H9 (cell line): Measurements from ENCODE around the gene CFC1. TPM values are rescaled to one million over a fixed set of nuclear protein-coding genes. Genes with fewer than 3 reads are reported as not detected.
"Not testable (repeated sequence)": the region's sequence is repeated elsewhere in the genome, so short reads cannot be mapped to it uniquely, and the experiment has no call there.

Experiments
- DNase-seq: peaks from one replicate; pipeline ENCODE4 v3.0.0-alpha.2; 2017
- H2AFZ ChIP-seq: one replicate; pipeline ENCODE4 v1.6.1; 2013; ENCODE audit warnings: mild to moderate bottlenecking, low read length, control low read depth, moderate library complexity
- H2AK5ac ChIP-seq: 2 replicates; pipeline ENCODE4 v1.6.1; 2013; ENCODE audit warnings: low read length, control low read depth, mixed read lengths; ENCODE audit not compliant: insufficient read length
- H2BK120ac ChIP-seq: one replicate; pipeline ENCODE4 v1.6.1; 2013; ENCODE audit warnings: low read depth, mild to moderate bottlenecking, low read length, control low read depth, inconsistent platforms; ENCODE audit not compliant: poor library complexity, severe bottlenecking
- H2BK12ac ChIP-seq: 2 replicates; pipeline ENCODE4 v1.6.1; 2013; ENCODE audit warnings: low read length, control low read depth, mixed read lengths, low read depth; ENCODE audit not compliant: insufficient read length
- H2BK15ac ChIP-seq: 2 replicates; pipeline ENCODE4 v1.6.1; 2013; ENCODE audit warnings: low read depth, low read length, control low read depth
- H2BK20ac ChIP-seq: one replicate; pipeline ENCODE4 v1.6.1; 2013; ENCODE audit warnings: low read depth, mild to moderate bottlenecking, low read length, control low read depth, inconsistent platforms; ENCODE audit not compliant: poor library complexity, severe bottlenecking
- H2BK5ac ChIP-seq: 2 replicates; pipeline ENCODE4 v1.6.1; 2013; ENCODE audit warnings: low read length, control low read depth, mixed read lengths; ENCODE audit not compliant: insufficient read length
- H3K14ac ChIP-seq: 2 replicates; pipeline ENCODE4 v1.6.1; 2013; ENCODE audit warnings: low read length, control low read depth; ENCODE audit not compliant: insufficient read depth
- H3K18ac ChIP-seq: 2 replicates; pipeline ENCODE4 v1.6.1; 2013; ENCODE audit warnings: low read depth, mild to moderate bottlenecking, mixed read lengths, low read length, control low read depth; ENCODE audit not compliant: insufficient read length
- H3K23ac ChIP-seq: 2 replicates; pipeline ENCODE4 v1.6.1; 2013; ENCODE audit warnings: low read length, control low read depth, mixed read lengths, low read depth; ENCODE audit not compliant: insufficient read length
- H3K23me2 ChIP-seq: 2 replicates; pipeline ENCODE4 v1.6.1; 2013; ENCODE audit warnings: low read depth, mild to moderate bottlenecking, mixed read lengths, low read length, control low read depth; ENCODE audit not compliant: insufficient read length, poor library complexity, severe bottlenecking
- H3K27ac ChIP-seq: 2 replicates; pipeline ENCODE4 v1.5.1; 2013; ENCODE audit warnings: low read length, control low read depth, mixed read lengths, low read depth; ENCODE audit not compliant: insufficient read length
- H3K27me3 ChIP-seq: 2 replicates; pipeline ENCODE4 v1.6.1; 2013; ENCODE audit warnings: low read length, control low read depth, inconsistent platforms; ENCODE audit not compliant: insufficient read depth
- H3K4ac ChIP-seq: 2 replicates; pipeline ENCODE4 v1.6.1; 2013; ENCODE audit warnings: low read depth, mild to moderate bottlenecking, control low read depth, inconsistent platforms, low read length, moderate library complexity
- H3K4me1 ChIP-seq: 2 replicates; pipeline ENCODE4 v1.6.1; 2013; ENCODE audit warnings: low read length, control low read depth, inconsistent platforms; ENCODE audit not compliant: insufficient read depth
- H3K4me2 ChIP-seq: 2 replicates; pipeline ENCODE4 v1.6.1; 2013; ENCODE audit warnings: low read length, control low read depth, mixed read lengths; ENCODE audit not compliant: insufficient read length, insufficient read depth
- H3K56ac ChIP-seq: 2 replicates; pipeline ENCODE4 v1.6.1; 2013; ENCODE audit warnings: low read depth, mild to moderate bottlenecking, mixed read lengths, low read length, control low read depth; ENCODE audit not compliant: insufficient read length
- H3K79me1 ChIP-seq: 2 replicates; pipeline ENCODE4 v1.6.1; 2013; ENCODE audit warnings: low read depth, mild to moderate bottlenecking, moderate library complexity, low read length, control low read depth, inconsistent platforms; ENCODE audit not compliant: insufficient read depth, poor library complexity, severe bottlenecking
- H3K79me2 ChIP-seq: 2 replicates; pipeline ENCODE4 v1.6.1; 2013; ENCODE audit warnings: low read length, control low read depth, inconsistent platforms; ENCODE audit not compliant: insufficient read depth
- H3K9ac ChIP-seq: 2 replicates; pipeline ENCODE4 v1.6.1; 2013; ENCODE audit warnings: low read length, control low read depth, mixed read lengths; ENCODE audit not compliant: insufficient read length; ENCODE audit errors: extremely low read depth
- H3K9me3 ChIP-seq: one replicate; pipeline ENCODE4 v1.6.1; 2013; ENCODE audit warnings: low read depth, low read length, inconsistent platforms; ENCODE audit not compliant: control insufficient read depth
- H3T11ph ChIP-seq: one replicate; pipeline ENCODE4 v1.6.1; 2013; ENCODE audit warnings: mild to moderate bottlenecking, low read length, control low read depth, inconsistent platforms
- H4K20me1 ChIP-seq: one replicate; pipeline ENCODE4 v1.6.1; 2013; ENCODE audit not compliant: control insufficient read depth, insufficient read length, insufficient read depth
- H4K5ac ChIP-seq: 2 replicates; pipeline ENCODE4 v1.6.1; 2013; ENCODE audit warnings: low read depth, mild to moderate bottlenecking, mixed read lengths, low read length, control low read depth; ENCODE audit not compliant: insufficient read length
- H4K8ac ChIP-seq: replicated peaks from 2 replicates; pipeline ENCODE4 v1.6.1; 2013; ENCODE audit warnings: low read length, control low read depth, mixed read lengths, low read depth; ENCODE audit not compliant: insufficient read length
- H4K91ac ChIP-seq: 2 replicates; pipeline ENCODE4 v1.6.1; 2013; ENCODE audit warnings: low read depth, mild to moderate bottlenecking, moderate library complexity, mixed read lengths, low read length, control low read depth; ENCODE audit not compliant: insufficient read length
- H3K27ac Mint-ChIP-seq, 3 experiments: 2 replicates in 2 of 3; 3 replicates in 1 of 3; pipeline ENCODE4 v1.8.0; 2020 to 2021; ENCODE audit warnings: mixed read lengths in 3 of 3, mild to moderate bottlenecking in 1 of 3, moderate library complexity in 1 of 3
- H3K27me3 Mint-ChIP-seq: 2 replicates; pipeline ENCODE4 v1.8.0; 2021; ENCODE audit warnings: low read depth, mild to moderate bottlenecking, moderate library complexity, mixed read lengths
- H3K36me3 Mint-ChIP-seq, 3 experiments: 2 replicates in 2 of 3; 3 replicates in 1 of 3; pipeline ENCODE4 v1.8.0; 2020 to 2021; ENCODE audit warnings: low read depth in 3 of 3, mixed read lengths in 3 of 3; ENCODE audit not compliant: insufficient read depth in 1 of 3
- H3K4me1 Mint-ChIP-seq, 2 experiments: 2 replicates each; pipeline ENCODE4 v1.8.0; 2020; ENCODE audit warnings: mixed read lengths in 2 of 2
- H3K4me3 Mint-ChIP-seq, 2 experiments: 2 replicates in 1 of 2; 3 replicates in 1 of 2; pipeline ENCODE4 v1.8.0; 2020 to 2021; ENCODE audit warnings: mild to moderate bottlenecking in 2 of 2, mixed read lengths in 2 of 2, moderate library complexity in 1 of 2
- H3K9me3 Mint-ChIP-seq, 2 experiments: 2 replicates in 1 of 2; 3 replicates in 1 of 2; pipeline ENCODE4 v1.8.0; 2020; ENCODE audit warnings: mild to moderate bottlenecking in 2 of 2, mixed read lengths in 2 of 2, moderate library complexity in 1 of 2
- WGBS: extraction: QIAGEN DNeasy Blood & Tissue Kit; methylation state at CpG from one replicate; pipeline ENCODE4 v1.1.7; 2013; ENCODE audit warnings: missing lambda C conversion rate, low lambda C conversion rate, mixed read lengths; ENCODE audit not compliant: insufficient read length; ENCODE audit errors: extremely low coverage; 5-methylcytosine and 5-hydroxymethylcytosine counted together
- total RNA-seq: library from RNA; stranded (reverse); gene quantifications from 2 replicates; pipeline ENCODE4 v1.2.1, GENCODE V29; 2021

The CFC1 gene
- total RNA-seq, 1 experiment from 2014 or later, result 0.22 TPM

DNA sequence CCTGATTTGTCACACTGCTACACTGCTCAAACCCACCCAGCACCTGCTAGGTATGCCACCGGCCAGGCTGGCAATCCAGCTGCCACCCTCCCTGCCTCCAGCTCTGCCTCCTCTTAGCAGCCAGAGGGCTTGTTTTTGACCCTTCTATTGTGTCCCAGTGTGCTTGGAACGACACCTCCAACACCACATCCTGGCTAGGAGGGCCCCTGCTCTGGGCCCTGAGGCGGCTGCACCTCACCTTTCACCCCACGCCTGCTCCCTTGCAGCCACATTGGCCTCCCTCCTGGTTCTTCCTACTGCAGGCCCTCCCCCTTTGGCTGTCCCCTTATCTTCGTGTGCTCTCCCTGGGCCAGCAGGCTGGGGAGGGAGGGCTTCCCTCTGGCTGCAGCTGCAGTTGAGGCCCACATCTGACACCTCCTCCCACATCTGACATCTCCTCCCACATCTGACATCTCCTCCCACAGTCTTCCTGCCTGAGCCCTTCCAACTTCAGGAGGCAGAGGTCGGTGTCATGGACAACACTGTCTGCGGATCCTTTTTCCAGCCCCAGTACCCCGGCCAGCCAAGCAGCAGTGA is 23.1 kb downstream of the CFC1 start:
- H3K4me3 Mint-ChIP-seq, H3T11ph ChIP-seq, H3K4ac ChIP-seq, H3K14ac ChIP-seq, H4K20me1 ChIP-seq, H3K36me3 Mint-ChIP-seq, H3K18ac ChIP-seq, H4K91ac ChIP-seq, H4K8ac ChIP-seq, H3K27ac Mint-ChIP-seq, H3K79me1 ChIP-seq, H3K23me2 ChIP-seq, H3K4me2 ChIP-seq, H3K27me3 Mint-ChIP-seq, H2BK120ac ChIP-seq, H2BK15ac ChIP-seq, H2BK5ac ChIP-seq, H3K9me3 ChIP-seq, H3K4me1 ChIP-seq, H2BK20ac ChIP-seq, H3K4me1 Mint-ChIP-seq, H2AFZ ChIP-seq, H3K23ac ChIP-seq, DNase-seq, H3K9ac ChIP-seq, H3K56ac ChIP-seq, H2BK12ac ChIP-seq, H3K27me3 ChIP-seq, H2AK5ac ChIP-seq, H4K5ac ChIP-seq, H3K27ac ChIP-seq, H3K79me2 ChIP-seq, H3K9me3 Mint-ChIP-seq: not testable (repeated sequence)
- no CpG with 5 or more reads among the region's 8 CpGs for WGBS

DNA sequence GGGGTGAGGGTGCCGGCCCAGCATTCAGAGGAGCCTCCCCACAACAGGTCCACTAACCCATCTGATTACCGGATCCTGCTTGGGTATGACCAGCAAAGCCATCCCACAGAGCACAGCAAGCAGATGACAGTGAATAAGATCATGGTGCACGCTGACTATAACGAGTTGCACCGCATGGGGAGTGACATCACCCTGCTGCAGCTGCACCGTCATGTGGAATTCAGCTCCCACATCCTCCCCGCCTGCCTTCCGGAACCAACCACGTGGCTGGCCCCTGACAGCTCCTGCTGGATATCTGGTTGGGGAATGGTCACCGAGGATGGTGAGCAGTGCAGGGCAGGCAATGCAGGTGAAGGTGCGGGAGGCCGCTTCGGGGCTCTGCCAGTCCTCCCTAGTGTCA is 25.1 kb downstream of the CFC1 start:
- H3K4me2 ChIP-seq, H3K23ac ChIP-seq, H2AFZ ChIP-seq, H3K27ac ChIP-seq, H2BK15ac ChIP-seq, H3K27me3 ChIP-seq, H4K91ac ChIP-seq, H3K36me3 Mint-ChIP-seq, H3K9me3 Mint-ChIP-seq, H3K9ac ChIP-seq, H3K79me1 ChIP-seq, H3K4me1 Mint-ChIP-seq, H3T11ph ChIP-seq, H2BK20ac ChIP-seq, H4K8ac ChIP-seq, H4K20me1 ChIP-seq, H3K4me3 Mint-ChIP-seq, H3K4me1 ChIP-seq, H3K79me2 ChIP-seq, H3K27me3 Mint-ChIP-seq, H2AK5ac ChIP-seq, H2BK120ac ChIP-seq, H3K27ac Mint-ChIP-seq, H3K18ac ChIP-seq, DNase-seq, H3K23me2 ChIP-seq, H3K14ac ChIP-seq, H3K56ac ChIP-seq, H2BK5ac ChIP-seq, H4K5ac ChIP-seq, H3K4ac ChIP-seq, H2BK12ac ChIP-seq, H3K9me3 ChIP-seq: not testable (repeated sequence)
- WGBS, result no CpG with 5 or more reads among the region's 13 CpGs
